8988T (cell line): Measurements from ENCODE around the gene TMOD2.
A peak's percentile ranks its signal among the peaks of the same experiment; 100 is the strongest.

Source experiments
- DNase-seq: peaks from one replicate; pipeline ENCODE4 v3.0.0; 2011

TMOD2 gene

GRCh38 chr15:51736751-51737521 is 14.5 kb upstream of the TMOD2 start:
- peak; percentile 41 for DNase-seq

GRCh38 chr15:51737522-51738305 is 13.7 kb upstream of the TMOD2 start, which contains the start of gene LYSMD2:
TSS of gene LYSMD2 (minus strand) at chr15:51737655. CDS start at chr15:51737622, 33 bp downstream.
- no peak for DNase-seq

GRCh38 chr15:51738553-51738952 is 12.8 kb upstream of the TMOD2 start:
- no peak for DNase-seq

- DNase-seq, result no peak
Observed at GRCh38 chr15:51739061-51739712, 12.2 kb upstream of the TMOD2 start.

GRCh38 chr15:51749307-51749706 is 2.1 kb upstream of the TMOD2 start:
- no peak for DNase-seq

- DNase-seq, result no peak
Observed at GRCh38 chr15:51750186-51750585, 1.2 kb upstream of the TMOD2 start.

- no peak for DNase-seq
Observed at GRCh38 chr15:51751697-51752683, 593 bp downstream of the TMOD2 start.

GRCh38 chr15:51752888-51753287 is 1.5 kb downstream of the TMOD2 start:
- DNase-seq, result no peak

GRCh38 chr15:51754267-51754666 is 2.9 kb downstream of the TMOD2 start:
- DNase-seq, result no peak

- no peak for DNase-seq
Observed at GRCh38 chr15:51755790-51756189, 4.4 kb downstream of the TMOD2 start.

- DNase-seq, result no peak
Observed at GRCh38 chr15:51756482-51756881, 5.1 kb downstream of the TMOD2 start.

- DNase-seq, result no peak
Observed at GRCh38 chr15:51757450-51757849, 6.1 kb downstream of the TMOD2 start.

GRCh38 chr15:51758645-51759044 is 7.2 kb downstream of the TMOD2 start:
- no peak for DNase-seq

GRCh38 chr15:51759557-51760070 is 8.2 kb downstream of the TMOD2 start:
- DNase-seq, result no peak

- no peak for DNase-seq
Observed at GRCh38 chr15:51760805-51761204, 9.4 kb downstream of the TMOD2 start.

GRCh38 chr15:51765751-51766150 is 14.4 kb downstream of the TMOD2 start:
- no peak for DNase-seq

GRCh38 chr15:51766341-51766740 is 14.9 kb downstream of the TMOD2 start:
- no peak for DNase-seq

GRCh38 chr15:51768018-51768417 is 16.6 kb downstream of the TMOD2 start:
- DNase-seq, result no peak

- DNase-seq, result no peak
Observed at GRCh38 chr15:51770902-51771301, 19.5 kb downstream of the TMOD2 start.

- no peak for DNase-seq
Observed at GRCh38 chr15:51771773-51772172, 20.4 kb downstream of the TMOD2 start.

- DNase-seq, result no peak
Observed at GRCh38 chr15:51774916-51775315, 23.5 kb downstream of the TMOD2 start.
